ENCODE data around the gene SLC15A3.

DNA sequence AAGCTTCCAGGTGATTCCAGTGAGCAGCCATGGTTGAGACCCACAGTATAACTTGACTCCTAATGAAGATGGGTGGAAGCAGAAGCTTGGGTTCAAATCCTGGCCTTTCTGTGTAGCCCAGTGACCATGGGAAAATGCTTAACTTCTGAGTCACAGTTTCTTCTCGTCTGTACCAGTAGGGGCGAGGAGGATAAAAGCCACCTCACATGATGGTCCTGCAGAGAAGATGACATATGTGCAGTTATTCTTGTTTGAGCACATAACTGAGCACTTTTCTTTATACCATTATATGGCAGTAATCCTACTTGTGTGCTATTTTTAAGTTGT, 33.1 kb downstream of the SLC15A3 start:
- TF ChIP-seq, protein P1, sequence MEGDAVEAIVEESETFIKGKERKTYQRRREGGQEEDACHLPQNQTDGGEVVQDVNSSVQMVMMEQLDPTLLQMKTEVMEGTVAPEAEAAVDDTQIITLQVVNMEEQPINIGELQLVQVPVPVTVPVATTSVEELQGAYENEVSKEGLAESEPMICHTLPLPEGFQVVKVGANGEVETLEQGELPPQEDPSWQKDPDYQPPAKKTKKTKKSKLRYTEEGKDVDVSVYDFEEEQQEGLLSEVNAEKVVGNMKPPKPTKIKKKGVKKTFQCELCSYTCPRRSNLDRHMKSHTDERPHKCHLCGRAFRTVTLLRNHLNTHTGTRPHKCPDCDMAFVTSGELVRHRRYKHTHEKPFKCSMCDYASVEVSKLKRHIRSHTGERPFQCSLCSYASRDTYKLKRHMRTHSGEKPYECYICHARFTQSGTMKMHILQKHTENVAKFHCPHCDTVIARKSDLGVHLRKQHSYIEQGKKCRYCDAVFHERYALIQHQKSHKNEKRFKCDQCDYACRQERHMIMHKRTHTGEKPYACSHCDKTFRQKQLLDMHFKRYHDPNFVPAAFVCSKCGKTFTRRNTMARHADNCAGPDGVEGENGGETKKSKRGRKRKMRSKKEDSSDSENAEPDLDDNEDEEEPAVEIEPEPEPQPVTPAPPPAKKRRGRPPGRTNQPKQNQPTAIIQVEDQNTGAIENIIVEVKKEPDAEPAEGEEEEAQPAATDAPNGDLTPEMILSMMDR (IDR thresholded peaks at IDR 0.05 in 8 of 11, conservative IDR thresholded peaks at IDR 0.05 in 3 of 11), result no peak
- TF ChIP-seq POLR2AphosphoS5 (IDR thresholded peaks at IDR 0.05), result no peak
